Smooth muscle cell (in vitro differentiated cells): ENCODE measurements around the gene TOB2. TPM values are rescaled to one million over a fixed set of nuclear protein-coding genes. Genes with fewer than 3 reads are reported as not detected.
"Not testable (repeated sequence)": the region's sequence is repeated elsewhere in the genome, so short reads cannot be mapped to it uniquely, and the experiment has no call there.

Experiments used
- DNase-seq: peaks from one replicate; lab custom pipeline; 2025; ENCODE audit not compliant: unreplicated experiment; lab: John Stamatoyannopoulos, UW
- H2AFZ ChIP-seq: fragments of 200-600 bp; sonication (generic); 2 replicates; pipeline ENCODE4 v1.6.0; 2016; ENCODE audit warnings: antibody characterized with exemption, low read depth, mild to moderate bottlenecking
- H3F3A ChIP-seq: fragments of 200-600 bp; sonication (generic); 2 replicates; pipeline ENCODE4 v1.6.0; 2017; ENCODE audit warnings: antibody characterized with exemption, low read depth
- H3K27ac ChIP-seq: fragments of 200-600 bp; sonication (generic); 2 replicates; pipeline ENCODE4 v1.5.1; 2016; ENCODE audit warnings: low read depth, mild to moderate bottlenecking
- H3K27me3 ChIP-seq: fragments of 200-600 bp; sonication (generic); 2 replicates; pipeline ENCODE4 v1.6.1; 2016; ENCODE audit warnings: low read depth, mild to moderate bottlenecking
- H3K36me3 ChIP-seq: fragments of 200-600 bp; sonication (generic); 2 replicates; pipeline ENCODE4 v1.5.1; 2016; ENCODE audit warnings: low read depth
- H3K4me1 ChIP-seq: fragments of 200-600 bp; sonication (generic); 2 replicates; pipeline ENCODE4 v1.5.1; 2016; ENCODE audit warnings: low read depth
- H3K4me2 ChIP-seq: fragments of 200-600 bp; sonication (generic); 2 replicates; pipeline ENCODE4 v1.6.0; 2016; ENCODE audit warnings: mild to moderate bottlenecking
- H3K4me3 ChIP-seq: fragments of 200-600 bp; sonication (generic); 2 replicates; pipeline ENCODE4 v1.5.1; 2016; ENCODE audit warnings: mild to moderate bottlenecking
- H3K79me2 ChIP-seq: fragments of 200-600 bp; sonication (generic); 2 replicates; pipeline ENCODE4 v1.6.0; 2016; ENCODE audit warnings: low read depth, mild to moderate bottlenecking
- H3K9ac ChIP-seq: fragments of 200-600 bp; sonication (generic); 2 replicates; pipeline ENCODE4 v1.6.0; 2016; ENCODE audit warnings: low read depth
- H3K9me3 ChIP-seq: fragments of 200-600 bp; sonication (generic); replicated peaks from 2 replicates; pipeline ENCODE4 v1.5.1; 2016; ENCODE audit warnings: low read depth
- H4K20me1 ChIP-seq: fragments of 200-600 bp; sonication (generic); 2 replicates; pipeline ENCODE4 v1.6.0; 2016; ENCODE audit warnings: low read depth
- WGBS: methylation state at CpG from one replicate; pipeline ENCODE4 v1.1.7; 2016; ENCODE audit warnings: low lambda C conversion rate; 5-methylcytosine and 5-hydroxymethylcytosine counted together
- polyA plus RNA-seq: library from polyadenylated mRNA; unstranded; fragments of >200 nt; fragmentation: Nextera tagmentation; extraction: Ambion mirVana; gene quantifications from 2 replicates; pipeline ENCODE4 v1.2.1, GENCODE V29; 2016
- total RNA-seq: library from RNA; depleted of rRNA; stranded (reverse); fragments of >200 nt; gene quantifications from 2 replicates; pipeline ENCODE4 v1.2.3, GENCODE V29; 2014
- TF ChIP-seq, protein P1 (sequence below): fragments of 200-600 bp; sonication (generic); IDR thresholded peaks from 2 replicates; pipeline ENCODE4 v1.5.1; 2017; ENCODE audit warnings: borderline replicate concordance, mild to moderate bottlenecking, antibody characterized with exemption; ENCODE audit not compliant: insufficient read depth, poor library complexity, severe bottlenecking

Gene TOB2
- total and polyA plus RNA-seq, 2 experiments from 2014 or later, result 19.7 to 27.0 TPM

DNA sequence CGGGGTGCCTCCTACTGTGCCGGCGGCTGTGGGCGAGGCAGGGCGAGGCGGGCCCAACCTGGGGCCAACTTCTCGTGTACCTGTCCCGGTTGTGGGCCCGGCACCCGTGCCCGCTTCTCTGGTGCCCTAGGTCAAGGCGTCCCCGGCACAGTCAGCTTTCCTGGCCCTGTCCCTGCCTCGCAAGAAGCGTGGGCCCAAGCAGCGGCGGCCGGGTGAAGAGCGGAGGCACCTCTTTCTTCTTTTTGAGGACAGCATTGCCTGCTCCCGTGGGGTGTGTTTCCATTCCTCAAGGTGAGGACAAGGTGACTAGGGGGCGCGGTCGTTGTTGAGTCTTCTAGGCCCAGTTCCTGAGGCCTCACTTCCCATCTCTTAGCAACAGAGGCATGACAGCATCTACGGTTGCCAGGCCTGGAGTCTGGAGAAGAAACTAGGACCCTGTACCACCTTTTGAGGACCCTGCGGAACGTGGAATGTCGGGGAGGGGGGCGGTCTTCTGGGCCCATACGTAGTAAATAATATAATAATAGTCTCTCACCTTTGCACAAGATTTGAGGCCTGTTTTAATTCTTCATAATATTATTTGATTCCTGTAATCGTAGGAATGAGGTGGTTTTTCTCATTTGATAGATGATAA is 22.7 kb upstream of the TOB2 start:
- Histone ChIP-seq H3K79me2 (peaks cover 91% of the 10 kb centered on the region), H3K27me3 (no peaks in the 10 kb centered on the region), H3K36me3 (peaks cover 7% of the 10 kb centered on the region), H3K4me3 (peak overlapping the region; percentile 85), H3F3A (no peaks in the 10 kb centered on the region), H4K20me1 (peaks cover 20% of the 10 kb centered on the region), H3K4me1 (peaks cover 15% of the 10 kb centered on the region), H2AFZ (peak overlapping the region; percentile 76), H3K9ac (peak overlapping the region; percentile 90), H3K9me3 (no peaks in the 10 kb centered on the region), H3K4me2 (peak overlapping the region; percentile 93), H3K27ac (peak overlapping the region; percentile 88)
- TF ChIP-seq, protein P1, sequence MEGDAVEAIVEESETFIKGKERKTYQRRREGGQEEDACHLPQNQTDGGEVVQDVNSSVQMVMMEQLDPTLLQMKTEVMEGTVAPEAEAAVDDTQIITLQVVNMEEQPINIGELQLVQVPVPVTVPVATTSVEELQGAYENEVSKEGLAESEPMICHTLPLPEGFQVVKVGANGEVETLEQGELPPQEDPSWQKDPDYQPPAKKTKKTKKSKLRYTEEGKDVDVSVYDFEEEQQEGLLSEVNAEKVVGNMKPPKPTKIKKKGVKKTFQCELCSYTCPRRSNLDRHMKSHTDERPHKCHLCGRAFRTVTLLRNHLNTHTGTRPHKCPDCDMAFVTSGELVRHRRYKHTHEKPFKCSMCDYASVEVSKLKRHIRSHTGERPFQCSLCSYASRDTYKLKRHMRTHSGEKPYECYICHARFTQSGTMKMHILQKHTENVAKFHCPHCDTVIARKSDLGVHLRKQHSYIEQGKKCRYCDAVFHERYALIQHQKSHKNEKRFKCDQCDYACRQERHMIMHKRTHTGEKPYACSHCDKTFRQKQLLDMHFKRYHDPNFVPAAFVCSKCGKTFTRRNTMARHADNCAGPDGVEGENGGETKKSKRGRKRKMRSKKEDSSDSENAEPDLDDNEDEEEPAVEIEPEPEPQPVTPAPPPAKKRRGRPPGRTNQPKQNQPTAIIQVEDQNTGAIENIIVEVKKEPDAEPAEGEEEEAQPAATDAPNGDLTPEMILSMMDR, result no peak
- 3% methylated on average over 30 of the region's 30 CpGs for WGBS
- DNase-seq, result no peak

DNA sequence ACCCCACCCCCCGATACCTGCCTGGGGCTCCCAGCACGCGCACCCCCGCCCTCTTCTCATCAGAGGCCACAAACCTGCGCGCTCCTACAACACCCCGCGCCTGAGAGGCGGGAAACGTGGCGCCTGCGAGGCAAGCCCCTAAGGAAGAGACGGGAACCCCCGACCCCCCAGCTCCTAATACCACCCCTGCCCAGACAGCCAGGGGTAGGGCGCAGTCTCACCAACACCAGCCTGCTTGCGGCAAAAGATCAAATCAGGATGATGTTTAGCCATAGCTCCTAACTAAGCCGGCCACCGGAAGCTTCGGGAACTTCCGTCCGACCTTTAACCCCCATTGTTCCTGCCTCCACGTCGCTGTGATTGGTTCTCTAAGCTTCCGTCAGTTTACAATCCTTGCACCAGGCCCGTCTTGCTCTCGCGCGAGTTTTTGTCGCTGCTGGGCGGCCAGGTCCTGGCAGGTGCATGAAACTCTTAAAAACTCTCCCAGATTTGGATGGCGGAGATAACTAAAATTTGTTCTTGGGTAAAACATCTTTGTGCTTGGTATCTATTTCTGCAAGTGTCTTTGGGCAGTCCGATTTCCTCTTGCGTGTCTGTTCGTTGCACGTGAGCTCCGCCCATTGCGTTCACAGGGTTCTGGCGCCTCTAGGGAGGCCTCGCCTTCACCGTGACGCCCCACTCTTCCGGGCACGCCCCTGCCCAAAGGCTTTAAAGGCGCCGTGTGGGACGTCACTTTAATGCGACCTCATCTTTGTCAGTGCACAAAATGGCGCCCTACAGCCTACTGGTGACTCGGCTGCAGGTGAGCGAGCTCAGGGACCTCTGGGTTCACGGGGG is 22.0 kb upstream of the TOB2 start, which contains the start of the genes ACO2 and PHF5A:
Gene ACO2, plus strand, starts transcription at position 737 of the 837 bp plus-strand sequence. Its CDS starts 30 bp downstream, at position 767.
Gene PHF5A, minus strand, starts transcription at position 312 of the 837 bp plus-strand sequence. Its CDS starts 39 bp downstream, at position 273.
- Histone ChIP-seq H3K36me3 (peaks cover 11% of the 10 kb centered on the region), H3K9me3 (no peaks in the 10 kb centered on the region), H3K27ac (peak within 1 kb of the TSS; percentile 88), H3K4me3 (peak within 1 kb of the TSS; percentile 85), H3K4me1 (peaks cover 15% of the 10 kb centered on the region), H3K9ac (peak within 1 kb of the TSS; percentile 90), H3K4me2 (peak within 1 kb of the TSS; percentile 93), H3F3A (no peaks in the 10 kb centered on the region), H2AFZ (peak within 1 kb of the TSS; percentile 81), H3K79me2 (peaks cover 87% of the 10 kb centered on the region), H3K27me3 (no peaks in the 10 kb centered on the region), H4K20me1 (peaks cover 14% of the 10 kb centered on the region)
- WGBS, result under 1% methylated on average over 51 of the region's 51 CpGs
- TF ChIP-seq, protein P1, result no peak
- peak; percentile 93 for DNase-seq

DNA sequence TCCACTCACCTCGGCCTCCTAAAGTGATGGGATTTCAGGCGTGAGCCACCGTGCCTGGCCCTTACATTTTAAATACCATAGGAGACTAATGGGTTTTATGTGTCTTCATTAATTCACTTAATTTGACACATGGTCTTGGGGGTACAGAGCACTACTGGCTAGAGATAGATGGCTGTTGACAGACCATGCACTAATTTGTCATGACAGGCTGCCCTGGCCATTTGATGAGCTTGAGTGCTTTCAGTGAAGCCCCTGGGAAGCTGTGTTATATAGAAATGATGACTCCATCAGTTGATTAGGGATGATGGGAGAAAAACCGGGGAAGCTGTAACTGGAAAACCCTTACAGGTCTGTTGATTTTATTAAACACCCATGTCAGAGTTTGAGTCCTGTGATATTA is 15.3 kb upstream of the TOB2 start:
- Histone ChIP-seq H3K79me2 (peaks cover 25% of the 10 kb centered on the region), H3K4me2 (no peak overlapping the region), H4K20me1 (no peaks in the 10 kb centered on the region)

DNA sequence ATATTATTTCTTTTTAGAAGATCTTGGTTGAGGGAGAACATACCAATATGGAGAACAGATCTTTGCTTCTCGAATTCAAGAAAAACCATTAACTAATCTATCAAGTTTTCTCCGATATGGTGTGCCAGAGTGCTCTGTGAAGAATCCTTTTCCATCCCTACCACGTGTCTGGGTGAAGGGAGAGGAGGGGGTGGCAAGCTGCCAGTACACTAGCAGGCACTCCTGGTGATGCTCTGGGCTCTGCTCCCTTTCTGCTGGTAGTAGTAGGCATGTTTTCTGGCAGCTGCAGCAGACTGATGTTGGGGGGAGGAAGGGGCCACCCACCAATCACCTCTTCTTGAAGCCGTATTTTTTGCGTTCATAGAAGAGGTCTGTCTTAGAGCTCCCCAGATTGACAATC is 13.5 kb upstream of the TOB2 start:
- not testable (repeated sequence) for H3K9ac ChIP-seq, H3K4me2 ChIP-seq, DNase-seq, H3K9me3 ChIP-seq, H4K20me1 ChIP-seq, H3K27me3 ChIP-seq, H2AFZ ChIP-seq, H3K4me1 ChIP-seq, H3K4me3 ChIP-seq, H3K79me2 ChIP-seq, H3K27ac ChIP-seq, H3F3A ChIP-seq
- peaks cover 14% of the 10 kb centered on the region for H3K36me3 ChIP-seq
- WGBS, result 97% methylated on average over 5 of the region's 5 CpGs

More for the DNA sequence above, 15.3 kb upstream of the TOB2 start:
- WGBS, result 99% methylated on average over 4 of the region's 4 CpGs
- Histone ChIP-seq H3K27ac (no peak overlapping the region), H3K4me1 (no peaks in the 10 kb centered on the region), H3K9me3 (no peaks in the 10 kb centered on the region), H2AFZ (no peak overlapping the region), H3K27me3 (no peaks in the 10 kb centered on the region), H3F3A (no peaks in the 10 kb centered on the region), H3K4me3 (no peak overlapping the region), H3K9ac (no peak overlapping the region), H3K36me3 (peaks cover 14% of the 10 kb centered on the region)
- DNase-seq, result no peak
- TF ChIP-seq, protein P1, result no peak
